H1 (cell line): ENCODE measurements around the gene P2RX5. TPM values are rescaled to one million over a fixed set of nuclear protein-coding genes. Genes with fewer than 3 reads are reported as not detected.

ENCODE experiments used
- BACH1 ChIP-seq: IDR thresholded peaks from 2 replicates; pipeline ENCODE4 v1.6.1; 2012; ENCODE audit warnings: low read length, improper control_type of control experiment
- NRF1 ChIP-seq: IDR thresholded peaks from 2 replicates; pipeline ENCODE4 v1.6.1; 2011; ENCODE audit warnings: mild to moderate bottlenecking, low read depth, low read length, improper control_type of control experiment
- SAP30 ChIP-seq: fragments of 300-600 bp; sonication (generic); IDR thresholded peaks from 2 replicates; pipeline ENCODE4 v1.7.1; 2012; ENCODE audit warnings: low read length, moderate library complexity, mild to moderate bottlenecking, inconsistent platforms; ENCODE audit not compliant: insufficient read depth, insufficient replicate concordance
- SRF ChIP-seq: IDR thresholded peaks from 2 replicates; pipeline ENCODE4 v1.6.1; 2011; ENCODE audit warnings: mild to moderate bottlenecking, low read depth, low read length, moderate library complexity
- polyA plus RNA-seq, 7 experiments: library from polyadenylated mRNA; depleted of rRNA in 3 of 7; stranded (reverse) in 5 of 7; unstranded in 2 of 7; fragments of >200 nt in 5 of 7; fragments of 200-250 nt in 2 of 7; gene quantifications; 1 replicate in 5 of 7; 2 replicates in 1 of 7; 4 replicates in 1 of 7; pipeline versions ENCODE4 v1.2.1 to v1.2.3, GENCODE V29; 2011 to 2013; ENCODE audit warnings: missing spikeins in 2 of 7, mixed read lengths in 2 of 7
- total RNA-seq: library from RNA; stranded (reverse); fragmentation: NEBNext Ultra II Directional; extraction: Animal tissue kit (Norgen Biotek cat#: 25700); gene quantifications from 2 replicates; pipeline ENCODE4 v1.2.1, GENCODE V29; 2021
- TF ChIP-seq, protein P1 (sequence below): fragments of 300-600 bp; sonication (generic); IDR thresholded peaks from 2 replicates; pipeline ENCODE4 v1.7.1; 2012; ENCODE audit warnings: low read length, moderate library complexity, mild to moderate bottlenecking, inconsistent platforms; ENCODE audit not compliant: insufficient replicate concordance

The P2RX5 gene
- total and polyA plus RNA-seq, 2 of the 8 experiments (the other 6 are each of a cell fraction or from before 2014, with no cell fraction given), result 12.0 to 15.6 TPM

DNA sequence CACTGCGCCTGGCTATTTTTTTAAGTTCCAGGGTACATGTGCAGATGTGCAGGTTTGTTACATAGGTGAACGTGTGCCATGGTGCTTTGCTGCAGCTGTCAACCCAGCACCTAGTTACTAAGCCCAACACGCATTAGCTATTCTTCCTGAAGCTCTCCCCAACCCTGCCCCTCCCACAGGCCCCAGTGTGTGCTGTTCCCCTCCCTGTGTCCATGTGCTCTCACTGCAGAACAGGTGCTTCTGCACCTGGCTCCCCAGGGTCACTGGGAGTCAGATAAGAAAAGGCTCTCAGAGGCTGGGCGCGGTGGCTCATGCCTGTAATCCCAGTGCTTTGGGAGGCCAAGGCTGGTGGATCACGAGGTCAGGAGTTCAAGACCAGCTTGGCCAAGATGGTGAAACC is 33.9 kb upstream of the P2RX5 start (continued):
- TF ChIP-seq, protein P1, sequence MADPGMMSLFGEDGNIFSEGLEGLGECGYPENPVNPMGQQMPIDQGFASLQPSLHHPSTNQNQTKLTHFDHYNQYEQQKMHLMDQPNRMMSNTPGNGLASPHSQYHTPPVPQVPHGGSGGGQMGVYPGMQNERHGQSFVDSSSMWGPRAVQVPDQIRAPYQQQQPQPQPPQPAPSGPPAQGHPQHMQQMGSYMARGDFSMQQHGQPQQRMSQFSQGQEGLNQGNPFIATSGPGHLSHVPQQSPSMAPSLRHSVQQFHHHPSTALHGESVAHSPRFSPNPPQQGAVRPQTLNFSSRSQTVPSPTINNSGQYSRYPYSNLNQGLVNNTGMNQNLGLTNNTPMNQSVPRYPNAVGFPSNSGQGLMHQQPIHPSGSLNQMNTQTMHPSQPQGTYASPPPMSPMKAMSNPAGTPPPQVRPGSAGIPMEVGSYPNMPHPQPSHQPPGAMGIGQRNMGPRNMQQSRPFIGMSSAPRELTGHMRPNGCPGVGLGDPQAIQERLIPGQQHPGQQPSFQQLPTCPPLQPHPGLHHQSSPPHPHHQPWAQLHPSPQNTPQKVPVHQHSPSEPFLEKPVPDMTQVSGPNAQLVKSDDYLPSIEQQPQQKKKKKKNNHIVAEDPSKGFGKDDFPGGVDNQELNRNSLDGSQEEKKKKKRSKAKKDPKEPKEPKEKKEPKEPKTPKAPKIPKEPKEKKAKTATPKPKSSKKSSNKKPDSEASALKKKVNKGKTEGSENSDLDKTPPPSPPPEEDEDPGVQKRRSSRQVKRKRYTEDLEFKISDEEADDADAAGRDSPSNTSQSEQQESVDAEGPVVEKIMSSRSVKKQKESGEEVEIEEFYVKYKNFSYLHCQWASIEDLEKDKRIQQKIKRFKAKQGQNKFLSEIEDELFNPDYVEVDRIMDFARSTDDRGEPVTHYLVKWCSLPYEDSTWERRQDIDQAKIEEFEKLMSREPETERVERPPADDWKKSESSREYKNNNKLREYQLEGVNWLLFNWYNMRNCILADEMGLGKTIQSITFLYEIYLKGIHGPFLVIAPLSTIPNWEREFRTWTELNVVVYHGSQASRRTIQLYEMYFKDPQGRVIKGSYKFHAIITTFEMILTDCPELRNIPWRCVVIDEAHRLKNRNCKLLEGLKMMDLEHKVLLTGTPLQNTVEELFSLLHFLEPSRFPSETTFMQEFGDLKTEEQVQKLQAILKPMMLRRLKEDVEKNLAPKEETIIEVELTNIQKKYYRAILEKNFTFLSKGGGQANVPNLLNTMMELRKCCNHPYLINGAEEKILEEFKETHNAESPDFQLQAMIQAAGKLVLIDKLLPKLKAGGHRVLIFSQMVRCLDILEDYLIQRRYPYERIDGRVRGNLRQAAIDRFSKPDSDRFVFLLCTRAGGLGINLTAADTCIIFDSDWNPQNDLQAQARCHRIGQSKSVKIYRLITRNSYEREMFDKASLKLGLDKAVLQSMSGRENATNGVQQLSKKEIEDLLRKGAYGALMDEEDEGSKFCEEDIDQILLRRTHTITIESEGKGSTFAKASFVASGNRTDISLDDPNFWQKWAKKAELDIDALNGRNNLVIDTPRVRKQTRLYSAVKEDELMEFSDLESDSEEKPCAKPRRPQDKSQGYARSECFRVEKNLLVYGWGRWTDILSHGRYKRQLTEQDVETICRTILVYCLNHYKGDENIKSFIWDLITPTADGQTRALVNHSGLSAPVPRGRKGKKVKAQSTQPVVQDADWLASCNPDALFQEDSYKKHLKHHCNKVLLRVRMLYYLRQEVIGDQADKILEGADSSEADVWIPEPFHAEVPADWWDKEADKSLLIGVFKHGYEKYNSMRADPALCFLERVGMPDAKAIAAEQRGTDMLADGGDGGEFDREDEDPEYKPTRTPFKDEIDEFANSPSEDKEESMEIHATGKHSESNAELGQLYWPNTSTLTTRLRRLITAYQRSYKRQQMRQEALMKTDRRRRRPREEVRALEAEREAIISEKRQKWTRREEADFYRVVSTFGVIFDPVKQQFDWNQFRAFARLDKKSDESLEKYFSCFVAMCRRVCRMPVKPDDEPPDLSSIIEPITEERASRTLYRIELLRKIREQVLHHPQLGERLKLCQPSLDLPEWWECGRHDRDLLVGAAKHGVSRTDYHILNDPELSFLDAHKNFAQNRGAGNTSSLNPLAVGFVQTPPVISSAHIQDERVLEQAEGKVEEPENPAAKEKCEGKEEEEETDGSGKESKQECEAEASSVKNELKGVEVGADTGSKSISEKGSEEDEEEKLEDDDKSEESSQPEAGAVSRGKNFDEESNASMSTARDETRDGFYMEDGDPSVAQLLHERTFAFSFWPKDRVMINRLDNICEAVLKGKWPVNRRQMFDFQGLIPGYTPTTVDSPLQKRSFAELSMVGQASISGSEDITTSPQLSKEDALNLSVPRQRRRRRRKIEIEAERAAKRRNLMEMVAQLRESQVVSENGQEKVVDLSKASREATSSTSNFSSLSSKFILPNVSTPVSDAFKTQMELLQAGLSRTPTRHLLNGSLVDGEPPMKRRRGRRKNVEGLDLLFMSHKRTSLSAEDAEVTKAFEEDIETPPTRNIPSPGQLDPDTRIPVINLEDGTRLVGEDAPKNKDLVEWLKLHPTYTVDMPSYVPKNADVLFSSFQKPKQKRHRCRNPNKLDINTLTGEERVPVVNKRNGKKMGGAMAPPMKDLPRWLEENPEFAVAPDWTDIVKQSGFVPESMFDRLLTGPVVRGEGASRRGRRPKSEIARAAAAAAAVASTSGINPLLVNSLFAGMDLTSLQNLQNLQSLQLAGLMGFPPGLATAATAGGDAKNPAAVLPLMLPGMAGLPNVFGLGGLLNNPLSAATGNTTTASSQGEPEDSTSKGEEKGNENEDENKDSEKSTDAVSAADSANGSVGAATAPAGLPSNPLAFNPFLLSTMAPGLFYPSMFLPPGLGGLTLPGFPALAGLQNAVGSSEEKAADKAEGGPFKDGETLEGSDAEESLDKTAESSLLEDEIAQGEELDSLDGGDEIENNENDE, result no peak
- no peak for TF ChIP-seq SRF
- TF ChIP-seq SAP30, result no peak
- no peak for TF ChIP-seq NRF1
- TF ChIP-seq BACH1, result no peak
